K562 (cell line): Measurements from ENCODE around the gene GPR35. TPM values are rescaled to one million over a fixed set of nuclear protein-coding genes. Genes with fewer than 3 reads are reported as not detected.

Experiments used
- ATAC-seq: fragments of 200-7000 bp; cut with Tn5 transposase; 3 replicates; pipeline ENCODE4 v1.9.1; 2020; ENCODE audit warnings: moderate library complexity
- BruUV-seq: library from RNA; stranded (reverse); fragments of 400-500 nt; replicated peaks from 2 replicates; lab custom pipeline; 2021; lab: Mats Ljungman, UMichigan
- CTCF ChIA-PET: fragments of 300-600 bp; formaldehyde crosslinking; extraction: SDS; loops from one replicate; lab custom pipeline; 2021; ENCODE audit warnings: low intra/inter-chr PET ratio; lab: Yijun Ruan, JAX
- POLR2A ChIA-PET: fragments of 300-600, 350-650 bp; sonication (Branson Sonifier 250); formaldehyde crosslinking; extraction: SDS; loops from one replicate; lab custom pipeline; 2021; ENCODE audit warnings: antibody characterized with exemption, inconsistent platforms; lab: Yijun Ruan, JAX
- DNase-seq, 4 experiments: peaks; one replicate each; pipeline versions ENCODE4 v3.0.0 to v3.0.0-alpha.2; 2011 to 2018; ENCODE audit warnings: low spot score in 3 of 4, mixed read lengths in 3 of 4; ENCODE audit errors: extremely low read depth in 1 of 4
- FAIRE-seq: peaks from 2 replicates; lab custom pipeline; 2011; peaks lifted over from hg19 to GRCh38; lab: Jason Lieb, UNC
- H2AFZ ChIP-seq: 2 replicates; pipeline ENCODE4 v1.6.0; 2011; ENCODE audit warnings: low read depth, low read length, control low read depth, inconsistent platforms
- H3K27ac ChIP-seq: fragments of 200-600 bp; 3 replicates; pipeline ENCODE4 v1.8.0; 2011; ENCODE audit warnings: low read depth, mild to moderate bottlenecking, control low read depth, inconsistent platforms, low read length, moderate library complexity, mixed read lengths; ENCODE audit errors: extremely low read depth
- H3K27me3 ChIP-seq, 2 experiments: fragments of 300-600 bp in 1 of 2; 2 replicates in 1 of 2; 3 replicates in 1 of 2; pipeline versions ENCODE4 v1.6.0 to v1.8.0; 2011; ENCODE audit warnings: inconsistent platforms in 2 of 2, low read length in 2 of 2, mild to moderate bottlenecking in 1 of 2, mixed read lengths in 1 of 2, moderate library complexity in 1 of 2; ENCODE audit not compliant: control insufficient read depth in 2 of 2, insufficient read depth in 2 of 2
- H3K36me3 ChIP-seq: fragments of 300-600 bp; 3 replicates; pipeline ENCODE4 v1.8.0; 2011; ENCODE audit warnings: mild to moderate bottlenecking, low read length, inconsistent platforms; ENCODE audit not compliant: control insufficient read depth, insufficient read depth
- H3K4me1 ChIP-seq, 2 experiments: fragments of 200-600 bp in 1 of 2; replicated peaks in 1 of 2; 2 replicates in 1 of 2; 3 replicates in 1 of 2; pipeline versions ENCODE4 v1.5.1 to v1.8.0; 2011; ENCODE audit warnings: inconsistent platforms in 2 of 2, low read length in 2 of 2, mild to moderate bottlenecking in 1 of 2, mixed read lengths in 1 of 2, moderate library complexity in 1 of 2; ENCODE audit not compliant: control insufficient read depth in 2 of 2, insufficient read depth in 2 of 2
- H3K4me2 ChIP-seq: 2 replicates; pipeline ENCODE4 v1.6.1; 2011; ENCODE audit warnings: low read length, control low read depth, inconsistent platforms, mixed read lengths; ENCODE audit not compliant: insufficient read depth
- H3K4me3 ChIP-seq: fragments of 200-600 bp; sonication (generic), shearing (Covaris generic); 2 replicates; pipeline ENCODE4 v1.5.1; 2016; ENCODE audit warnings: control low read depth, inconsistent platforms
- H3K79me2 ChIP-seq: fragments of 200-600 bp; 3 replicates; pipeline ENCODE4 v1.8.0; 2011; ENCODE audit warnings: low read length, inconsistent platforms; ENCODE audit not compliant: control insufficient read depth, insufficient read depth
- H3K9ac ChIP-seq, 2 experiments: 2 replicates each; pipeline versions ENCODE4 v1.6.0 to v1.6.1; 2011; ENCODE audit warnings: low read depth in 2 of 2, low read length in 2 of 2, control low read depth in 1 of 2, inconsistent platforms in 1 of 2, mild to moderate bottlenecking in 1 of 2, mixed read lengths in 1 of 2; ENCODE audit not compliant: insufficient read depth in 1 of 2
- H3K9me1 ChIP-seq: one replicate; pipeline ENCODE4 v1.6.0; 2011; ENCODE audit warnings: inconsistent platforms, mild to moderate bottlenecking, low read length, moderate library complexity; ENCODE audit not compliant: control insufficient read depth, insufficient read depth
- H3K9me3 ChIP-seq: replicated peaks from 2 replicates; pipeline ENCODE4 v1.5.1; 2011; ENCODE audit warnings: low read depth, low read length, inconsistent platforms; ENCODE audit not compliant: control insufficient read depth, insufficient read depth
- H4K20me1 ChIP-seq: replicated peaks from 2 replicates; pipeline ENCODE4 v1.6.1; 2011; ENCODE audit warnings: low read length, inconsistent platforms, mixed read lengths; ENCODE audit not compliant: control insufficient read depth, insufficient read depth
- ETV1 ChIP-seq: fragments of 450-650 bp; conservative IDR thresholded peaks from 2 replicates; pipeline ENCODE4 v1.6.1; 2016; ENCODE audit warnings: missing genetic modification characterization, control low read depth, low read depth, missing compliant biosample characterization
- FIP1L1 ChIP-seq: fragments of 200-400 bp; formaldehyde crosslinking; IDR thresholded peaks from 2 replicates; pipeline ENCODE4 v1.6.1; 2018; ENCODE audit warnings: mild to moderate bottlenecking, low read depth, low read length; ENCODE audit not compliant: poor library complexity, severe bottlenecking
- FOXA1 ChIP-seq: fragments of 450-650 bp; IDR thresholded peaks from 2 replicates; pipeline ENCODE4 v1.6.1; 2016; ENCODE audit warnings: mild to moderate bottlenecking, borderline replicate concordance
- HNRNPUL1 ChIP-seq: fragments of 200-400 bp; formaldehyde crosslinking; IDR thresholded peaks from 2 replicates; pipeline ENCODE4 v1.6.1; 2017; ENCODE audit warnings: low read length
- MYNN ChIP-seq, 2 experiments: sonication (generic); formaldehyde crosslinking in 1 of 2; IDR thresholded peaks; 2 replicates each; pipeline versions ENCODE4 v1.5.0 to v1.6.1; 2016 to 2020; ENCODE audit warnings: antibody characterized with exemption in 1 of 2, missing genetic modification reagents in 1 of 2
- NBN ChIP-seq: fragments of 450-650 bp; IDR thresholded peaks from 2 replicates; pipeline ENCODE4 v1.6.1; 2016; ENCODE audit warnings: low read depth, mild to moderate bottlenecking
- NFXL1 ChIP-seq: fragments of 450-650 bp; formaldehyde crosslinking; IDR thresholded peaks from 2 replicates; pipeline ENCODE4 v1.4.0; 2021; ENCODE audit warnings: mild to moderate bottlenecking
- PTBP1 ChIP-seq: fragments of 200-400 bp; formaldehyde crosslinking; IDR thresholded peaks from 2 replicates; pipeline ENCODE4 v1.6.1; 2017; ENCODE audit warnings: low read depth, low read length
- RCOR1 ChIP-seq, 2 experiments: IDR thresholded peaks; 2 replicates each; pipeline ENCODE4 v1.6.1; 2012; ENCODE audit warnings: low read depth in 2 of 2, low read length in 2 of 2, borderline replicate concordance in 1 of 2, improper control_type of control experiment in 1 of 2
- TAF9B ChIP-seq: fragments of 450-650 bp; IDR thresholded peaks from 2 replicates; pipeline ENCODE4 v1.6.1; 2018; ENCODE audit warnings: mild to moderate bottlenecking; ENCODE audit not compliant: partially characterized antibody
- TFAP4 ChIP-seq: sonication (generic); formaldehyde crosslinking; IDR thresholded peaks from 2 replicates; pipeline ENCODE4 v1.8.0; 2022; ENCODE audit warnings: missing genetic modification reagents, mild to moderate bottlenecking, moderate library complexity, borderline replicate concordance
- ZNF133 ChIP-seq: fragments of 250-450 bp; sonication (Bioruptor Pico); IDR thresholded peaks from 2 replicates; pipeline ENCODE4 v1.4.0; 2020; ENCODE audit warnings: mild to moderate bottlenecking
- WGBS: fragments of 100-300 bp; shearing (Covaris generic); methylation state at CpG from one replicate; pipeline ENCODE4 v1.1.6; 2016; ENCODE audit warnings: low coverage, mixed read lengths; ENCODE audit not compliant: insufficient coverage; ENCODE audit errors: missing lambda C conversion rate; 5-methylcytosine and 5-hydroxymethylcytosine counted together
- in situ Hi-C: fragments of 300-500 bp; cut with MboI; formaldehyde crosslinking; loops from 4 replicates; pipeline ENCODE4 v1.15.0; 2018; ENCODE audit warnings: inconsistent platforms, mixed read lengths
- intact Hi-C: fragments of 100-400 bp; cut with micrococcal nuclease; formaldehyde crosslinking; loops from 2 replicates; pipeline ENCODE4 v1.14.2; 2022
- polyA plus RNA-seq, 8 experiments: library from polyadenylated mRNA; depleted of rRNA in 4 of 8; stranded (reverse) in 5 of 8; unstranded in 3 of 8; fragments of >200 nt; fragmentation: Nextera tagmentation in 2 of 8; fragmentation: Illumina TruSeq in 1 of 8; extraction: Ambion mirVana in 2 of 8; extraction: Trizol in 1 of 8; gene quantifications; 2 replicates each; pipeline versions ENCODE4 v1.2.1 to v1.2.3, GENCODE V29; 2011 to 2014; ENCODE audit warnings: inconsistent platforms in 1 of 8, missing spikeins in 1 of 8
- total RNA-seq, 7 experiments: library from RNA; depleted of rRNA in 6 of 7; stranded (reverse); fragments of >200 nt in 6 of 7; fragmentation: Illumina TruSeq in 2 of 7; extraction: Trizol in 2 of 7; gene quantifications; 2 replicates each; pipeline versions ENCODE4 v1.2.1 to v1.2.3, GENCODE V29; 2011 to 2021; ENCODE audit warnings: low replicate concordance in 1 of 7
- TF ChIP-seq, protein P1 (sequence below), 2 experiments: fragments of 450-650 bp; IDR thresholded peaks; 2 replicates each; pipeline ENCODE4 v1.6.1; 2016
- TF ChIP-seq, protein P2 (sequence below): fragments of 250-450 bp; sonication (Bioruptor Pico); IDR thresholded peaks from 2 replicates; pipeline ENCODE4 v1.8.0; 2022; ENCODE audit warnings: inconsistent platforms, mild to moderate bottlenecking, moderate library complexity, borderline replicate concordance

GPR35 gene
- total and polyA plus RNA-seq, 9 of the 15 experiments (the other 6 are each of a cell fraction or from before 2014, with no cell fraction given), result 0.04 to 0.50 (median 0.29) TPM; not detected in 3

GRCh38 chr2:240649331-240649730 lies 24.1 kb downstream of the GPR35 start:
- ChIA-PET POLR2A (no interaction called here), CTCF (no interaction called here)
- Histone ChIP-seq H4K20me1 (no peaks in the 10 kb centered on the region), H3K9ac (no peak overlapping the region), H3K4me1 (peaks cover 0 to 7% of the 10 kb centered on the region in 2 experiments; a peak in 1 of 5 replicates), H3K27ac (no peak overlapping the region), H3K79me2 (no peaks in the 10 kb centered on the region), H3K9me1 (no peaks in the 10 kb centered on the region), H3K4me3 (no peak overlapping the region), H3K36me3 (no peaks in the 10 kb centered on the region), H3K4me2 (no peak overlapping the region), H2AFZ (no peak overlapping the region), H3K27me3 (peaks cover 7 to 55% of the 10 kb centered on the region in 2 experiments; a peak in 4 of 5 replicates), H3K9me3 (no peaks in the 10 kb centered on the region)
- WGBS, result 0% methylated on average over 6 of the region's 7 CpGs
- DNase-seq (peak in 1 of 4 experiments; percentile 1), FAIRE-seq (no peak), ATAC-seq (no peak)
- in situ Hi-C loops (no loop called here), intact Hi-C loops (no loop called here)
- no TSS peak for BruUV-seq
- TF ChIP-seq NFXL1 (CRISPR knock-in tag) (no peak), TAF9B (no peak), FOXA1 (no peak), RCOR1 (IDR thresholded peaks at IDR 0.05; ENCODE audit: borderline replicate concordance in 1 of 2, low read depth in 2 of 2, low read length in 2 of 2) (no peak), PTBP1 (no peak), NBN (no peak), ETV1 (tag) (no peak), FIP1L1 (no peak), ZNF133 (CRISPR knock-in tag) (no peak), TFAP4 (CRISPR knock-in tag) (no peak), MYNN (IDR thresholded peaks at IDR 0.05) (no peak), MYNN (CRISPR knock-in tag; IDR thresholded peaks at IDR 0.05) (no peak), HNRNPUL1 (no peak)
- TF ChIP-seq, protein P1, sequence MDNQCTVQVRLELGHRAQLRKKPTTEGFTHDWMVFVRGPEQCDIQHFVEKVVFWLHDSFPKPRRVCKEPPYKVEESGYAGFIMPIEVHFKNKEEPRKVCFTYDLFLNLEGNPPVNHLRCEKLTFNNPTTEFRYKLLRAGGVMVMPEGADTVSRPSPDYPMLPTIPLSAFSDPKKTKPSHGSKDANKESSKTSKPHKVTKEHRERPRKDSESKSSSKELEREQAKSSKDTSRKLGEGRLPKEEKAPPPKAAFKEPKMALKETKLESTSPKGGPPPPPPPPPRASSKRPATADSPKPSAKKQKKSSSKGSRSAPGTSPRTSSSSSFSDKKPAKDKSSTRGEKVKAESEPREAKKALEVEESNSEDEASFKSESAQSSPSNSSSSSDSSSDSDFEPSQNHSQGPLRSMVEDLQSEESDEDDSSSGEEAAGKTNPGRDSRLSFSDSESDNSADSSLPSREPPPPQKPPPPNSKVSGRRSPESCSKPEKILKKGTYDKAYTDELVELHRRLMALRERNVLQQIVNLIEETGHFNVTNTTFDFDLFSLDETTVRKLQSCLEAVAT (IDR thresholded peaks at IDR 0.05), result no peak
- TF ChIP-seq, protein P2, sequence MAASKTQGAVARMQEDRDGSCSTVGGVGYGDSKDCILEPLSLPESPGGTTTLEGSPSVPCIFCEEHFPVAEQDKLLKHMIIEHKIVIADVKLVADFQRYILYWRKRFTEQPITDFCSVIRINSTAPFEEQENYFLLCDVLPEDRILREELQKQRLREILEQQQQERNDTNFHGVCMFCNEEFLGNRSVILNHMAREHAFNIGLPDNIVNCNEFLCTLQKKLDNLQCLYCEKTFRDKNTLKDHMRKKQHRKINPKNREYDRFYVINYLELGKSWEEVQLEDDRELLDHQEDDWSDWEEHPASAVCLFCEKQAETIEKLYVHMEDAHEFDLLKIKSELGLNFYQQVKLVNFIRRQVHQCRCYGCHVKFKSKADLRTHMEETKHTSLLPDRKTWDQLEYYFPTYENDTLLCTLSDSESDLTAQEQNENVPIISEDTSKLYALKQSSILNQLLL (CRISPR knock-in tag), result no peak
